BLaER1 treated with 17β-estradiol and CSF1 and Interleukin-3, amounts not matched to agents 10 nM and 100 nM (cell line): ENCODE measurements around the gene BMERB1.
"Not testable (repeated sequence)": the region's sequence is repeated elsewhere in the genome, so short reads cannot be mapped to it uniquely, and the experiment has no call there.

ENCODE experiments used
- H3K27ac ChIP-seq, 11 experiments: shearing (Covaris generic); formaldehyde crosslinking; 2 replicates each; pipeline ENCODE4 v1.8.1; 2022
- H3K27me3 ChIP-seq, 11 experiments: shearing (Covaris generic); formaldehyde crosslinking; 2 replicates each; pipeline ENCODE4 v1.8.1; 2022
- H3K36me3 ChIP-seq, 11 experiments: shearing (Covaris generic); formaldehyde crosslinking; 2 replicates each; pipeline ENCODE4 v1.8.1; 2022
- H3K4me1 ChIP-seq, 10 experiments: shearing (Covaris generic); formaldehyde crosslinking; 2 replicates each; pipeline ENCODE4 v1.8.1; 2022
- H3K4me2 ChIP-seq, 11 experiments: shearing (Covaris generic); formaldehyde crosslinking; 2 replicates each; pipeline ENCODE4 v1.8.1; 2022
- H3K4me3 ChIP-seq, 10 experiments: shearing (Covaris generic); formaldehyde crosslinking; 2 replicates each; pipeline ENCODE4 v1.8.1; 2022
- H3K9ac ChIP-seq, 11 experiments: shearing (Covaris generic); formaldehyde crosslinking; 2 replicates each; pipeline ENCODE4 v1.8.1; 2022
- H3K9me3 ChIP-seq, 11 experiments: shearing (Covaris generic); formaldehyde crosslinking; replicated peaks in 1 of 11; 2 replicates each; pipeline ENCODE4 v1.8.1; 2022
- H4K20me1 ChIP-seq, 11 experiments: shearing (Covaris generic); formaldehyde crosslinking; 2 replicates each; pipeline ENCODE4 v1.8.1; 2022
- Cebpa-rat ChIP-seq, 11 experiments: shearing (Covaris generic); IDR thresholded peaks; 2 replicates each; pipeline ENCODE4 v1.8.1; 2022

BMERB1 gene

GRCh38 chr16:15418206-15418605 lies 16.2 kb upstream of the BMERB1 start:
- no peak for TF ChIP-seq Cebpa-rat (IDR thresholded peaks at IDR 0.05)

GRCh38 chr16:15421696-15422095 lies 12.7 kb upstream of the BMERB1 start:
- not testable (repeated sequence) for H3K27ac ChIP-seq, H3K9ac ChIP-seq

More at GRCh38 chr16:15418206-15418605, 16.2 kb upstream of the BMERB1 start:
- Histone ChIP-seq H4K20me1 (no peaks in the 10 kb centered on the region), H3K9me3 (no peaks in the 10 kb centered on the region), H3K4me1 (peaks cover 0 to 6% (median 2%) of the 10 kb centered on the region in 10 experiments; a peak in 5 of 20 replicates), H3K4me3 (no peak overlapping the region), H3K36me3 (no peaks in the 10 kb centered on the region), H3K9ac (no peak overlapping the region), H3K27ac (no peak overlapping the region), H3K27me3 (no peaks in the 10 kb centered on the region), H3K4me2 (no peak overlapping the region)

GRCh38 chr16:15422222-15422621 lies 12.2 kb upstream of the BMERB1 start:
- Histone ChIP-seq H3K9ac (no peak overlapping the region), H3K4me3 (no peak overlapping the region), H3K27me3 (no peaks in the 10 kb centered on the region), H3K4me1 (peaks cover 0 to 12% (median 9%) of the 10 kb centered on the region in 10 experiments; a peak in 15 of 20 replicates), H3K36me3 (no peaks in the 10 kb centered on the region), H3K27ac (no peak overlapping the region), H4K20me1 (no peaks in the 10 kb centered on the region), H3K4me2 (no peak overlapping the region), H3K9me3 (no peaks in the 10 kb centered on the region)
- TF ChIP-seq Cebpa-rat (IDR thresholded peaks at IDR 0.05), result no peak

More at GRCh38 chr16:15421696-15422095, 12.7 kb upstream of the BMERB1 start:
- H3K4me2 ChIP-seq, H3K4me3 ChIP-seq, H3K36me3 ChIP-seq, H3K9me3 ChIP-seq, H3K27me3 ChIP-seq, H4K20me1 ChIP-seq: not testable (repeated sequence)
- peaks cover 0 to 11% (median 9%) of the 10 kb centered on the region in 10 experiments; a peak in 15 of 20 replicates for H3K4me1 ChIP-seq

GRCh38 chr16:15425861-15426260 lies 8.5 kb upstream of the BMERB1 start:
- H3K9ac ChIP-seq, result no peak overlapping the region
- peaks cover 0 to 13% (median 9%) of the 10 kb centered on the region in 10 experiments; a peak in 15 of 20 replicates for H3K4me1 ChIP-seq
- no peak overlapping the region for H3K27ac ChIP-seq
- no peaks in the 10 kb centered on the region for H4K20me1 ChIP-seq
- TF ChIP-seq Cebpa-rat (IDR thresholded peaks at IDR 0.05), result 0 out of 22 replicates have a peak, but pooled peaks of 1 of the 11 experiments have one; percentile 18
- no peaks in the 10 kb centered on the region for H3K27me3 ChIP-seq
- no peaks in the 10 kb centered on the region for H3K36me3 ChIP-seq
- no peak overlapping the region for H3K4me3 ChIP-seq
- H3K4me2 ChIP-seq, result peak overlapping the region in 10 of 11 experiments; percentile 13 to 47 (median 30); a peak in 16 of 22 replicates
- H3K9me3 ChIP-seq, result no peaks in the 10 kb centered on the region

- H3K27me3 ChIP-seq, result no peaks in the 10 kb centered on the region
- no peaks in the 10 kb centered on the region for H3K9me3 ChIP-seq
- H3K4me3 ChIP-seq, result no peak overlapping the region
- H3K4me2 ChIP-seq, result no peak overlapping the region
- no peaks in the 10 kb centered on the region for H4K20me1 ChIP-seq
- no peak overlapping the region for H3K27ac ChIP-seq
- H3K9ac ChIP-seq, result no peak overlapping the region
- H3K36me3 ChIP-seq, result no peaks in the 10 kb centered on the region
- peaks cover 0 to 16% (median 9%) of the 10 kb centered on the region in 10 experiments; a peak in 15 of 20 replicates for H3K4me1 ChIP-seq
- TF ChIP-seq Cebpa-rat (IDR thresholded peaks at IDR 0.05), result no peak
Measured at GRCh38 chr16:15426796-15427195, 7.6 kb upstream of the BMERB1 start.

GRCh38 chr16:15427648-15428239 lies 6.6 kb upstream of the BMERB1 start:
- no peak overlapping the region for H3K4me2 ChIP-seq
- peaks cover 0 to 7% (median 4%) of the 10 kb centered on the region in 11 experiments; a peak in 15 of 22 replicates for H3K27me3 ChIP-seq
- H3K4me1 ChIP-seq, result peaks cover 0 to 16% (median 9%) of the 10 kb centered on the region in 10 experiments; a peak in 15 of 20 replicates
- H3K9me3 ChIP-seq, result no peaks in the 10 kb centered on the region
- H4K20me1 ChIP-seq, result no peaks in the 10 kb centered on the region
- no peak for TF ChIP-seq Cebpa-rat (IDR thresholded peaks at IDR 0.05)
- no peak overlapping the region for H3K4me3 ChIP-seq
- H3K27ac ChIP-seq, result no peak overlapping the region
- no peak overlapping the region for H3K9ac ChIP-seq
- no peaks in the 10 kb centered on the region for H3K36me3 ChIP-seq

GRCh38 chr16:15430884-15431283 lies 3.5 kb upstream of the BMERB1 start:
- Histone ChIP-seq H4K20me1 (peaks cover 0 to 11% (median 6%) of the 10 kb centered on the region in 11 experiments; a peak in 9 of 22 replicates), H3K4me2 (peak overlapping the region in 1 of 11 experiments; percentile 17; a peak in 1 of 22 replicates), H3K4me1 (peaks cover 7 to 21% (median 11%) of the 10 kb centered on the region in 10 experiments; a peak in 18 of 20 replicates), H3K27me3 (peaks cover 30 to 38% (median 35%) of the 10 kb centered on the region in 11 experiments)
- H3K9me3 ChIP-seq, H3K9ac ChIP-seq, H3K36me3 ChIP-seq, H3K27ac ChIP-seq, H3K4me3 ChIP-seq: not testable (repeated sequence)

GRCh38 chr16:15434079-15434424 lies 336 bp upstream of the BMERB1 start:
- Histone ChIP-seq H4K20me1 (peaks cover 0 to 11% (median 6%) of the 10 kb centered on the region in 11 experiments; a peak in 9 of 22 replicates), H3K27me3 (peaks cover 39 to 53% (median 50%) of the 10 kb centered on the region in 11 experiments), H3K36me3 (no peaks in the 10 kb centered on the region), H3K4me1 (peaks cover 5 to 12% (median 7%) of the 10 kb centered on the region in 10 experiments; a peak in 13 of 20 replicates), H3K9ac (peak overlapping the region in 1 of 11 experiments; percentile 69; a peak in 2 of 22 replicates), H3K4me3 (peak overlapping the region; percentile 53 to 77 (median 66)), H3K4me2 (peak overlapping the region; percentile 71 to 99 (median 89); a peak in 18 of 22 replicates), H3K27ac (no peak overlapping the region), H3K9me3 (no peaks in the 10 kb centered on the region)
- TF ChIP-seq Cebpa-rat (IDR thresholded peaks at IDR 0.05), result no peak

GRCh38 chr16:15435216-15435864 lies 952 bp downstream of the BMERB1 start:
- peak overlapping the region in 9 of 11 experiments; percentile 48 to 69 (median 63); a peak in 15 of 22 replicates for H3K9ac ChIP-seq
- no peak; a peak in 1 of 22 replicates for TF ChIP-seq Cebpa-rat (IDR thresholded peaks at IDR 0.05)
- peaks cover 39 to 53% (median 50%) of the 10 kb centered on the region in 11 experiments for H3K27me3 ChIP-seq
- H3K27ac ChIP-seq, result no peak overlapping the region
- peaks cover 0 to 11% (median 6%) of the 10 kb centered on the region in 11 experiments; a peak in 9 of 22 replicates for H4K20me1 ChIP-seq
- no peaks in the 10 kb centered on the region for H3K9me3 ChIP-seq
- peaks cover 5 to 19% (median 8%) of the 10 kb centered on the region in 10 experiments; a peak in 13 of 20 replicates for H3K4me1 ChIP-seq
- H3K36me3 ChIP-seq, result no peaks in the 10 kb centered on the region
- H3K4me2 ChIP-seq, result peak overlapping the region; percentile 71 to 99 (median 89)
- H3K4me3 ChIP-seq, result peak overlapping the region; percentile 53 to 77 (median 66)
